ENCODE data around the gene CISTR.
"Not testable (repeated sequence)": the region's sequence is repeated elsewhere in the genome, so short reads cannot be mapped to it uniquely, and the experiment has no call there.

Gene CISTR

DNA sequence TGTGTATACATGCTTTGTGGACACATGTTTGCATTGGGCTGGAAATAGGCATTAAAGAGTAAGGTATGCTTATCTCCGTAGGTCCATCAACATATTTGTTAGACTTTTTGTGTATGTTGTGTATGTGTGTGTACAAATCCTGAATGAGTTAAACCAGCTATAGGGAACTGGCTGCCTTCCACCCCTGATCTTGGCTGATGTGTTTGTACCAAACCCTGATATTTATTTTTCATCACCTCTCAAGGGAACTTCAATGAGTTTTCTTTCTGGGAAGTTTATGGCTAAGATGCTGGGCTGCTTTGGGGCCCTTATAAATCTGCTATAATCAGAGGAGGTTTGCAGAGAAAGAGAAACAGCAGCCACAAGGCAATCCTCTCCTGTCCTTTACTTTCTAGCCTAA is 37.1 kb upstream of the CISTR start:
- no peak overlapping the region for H3K27ac ChIP-seq
- TF ChIP-seq, protein P1, sequence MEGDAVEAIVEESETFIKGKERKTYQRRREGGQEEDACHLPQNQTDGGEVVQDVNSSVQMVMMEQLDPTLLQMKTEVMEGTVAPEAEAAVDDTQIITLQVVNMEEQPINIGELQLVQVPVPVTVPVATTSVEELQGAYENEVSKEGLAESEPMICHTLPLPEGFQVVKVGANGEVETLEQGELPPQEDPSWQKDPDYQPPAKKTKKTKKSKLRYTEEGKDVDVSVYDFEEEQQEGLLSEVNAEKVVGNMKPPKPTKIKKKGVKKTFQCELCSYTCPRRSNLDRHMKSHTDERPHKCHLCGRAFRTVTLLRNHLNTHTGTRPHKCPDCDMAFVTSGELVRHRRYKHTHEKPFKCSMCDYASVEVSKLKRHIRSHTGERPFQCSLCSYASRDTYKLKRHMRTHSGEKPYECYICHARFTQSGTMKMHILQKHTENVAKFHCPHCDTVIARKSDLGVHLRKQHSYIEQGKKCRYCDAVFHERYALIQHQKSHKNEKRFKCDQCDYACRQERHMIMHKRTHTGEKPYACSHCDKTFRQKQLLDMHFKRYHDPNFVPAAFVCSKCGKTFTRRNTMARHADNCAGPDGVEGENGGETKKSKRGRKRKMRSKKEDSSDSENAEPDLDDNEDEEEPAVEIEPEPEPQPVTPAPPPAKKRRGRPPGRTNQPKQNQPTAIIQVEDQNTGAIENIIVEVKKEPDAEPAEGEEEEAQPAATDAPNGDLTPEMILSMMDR (conservative IDR thresholded peaks at IDR 0.05; ENCODE audit: low read depth), result no peak
- ChIA-PET CTCF (no interaction called here), POLR2A (ENCODE audit: low non-redundant PET) (no interaction called here)
- DNase-seq (ENCODE audit: low spot score), result no peak

DNA sequence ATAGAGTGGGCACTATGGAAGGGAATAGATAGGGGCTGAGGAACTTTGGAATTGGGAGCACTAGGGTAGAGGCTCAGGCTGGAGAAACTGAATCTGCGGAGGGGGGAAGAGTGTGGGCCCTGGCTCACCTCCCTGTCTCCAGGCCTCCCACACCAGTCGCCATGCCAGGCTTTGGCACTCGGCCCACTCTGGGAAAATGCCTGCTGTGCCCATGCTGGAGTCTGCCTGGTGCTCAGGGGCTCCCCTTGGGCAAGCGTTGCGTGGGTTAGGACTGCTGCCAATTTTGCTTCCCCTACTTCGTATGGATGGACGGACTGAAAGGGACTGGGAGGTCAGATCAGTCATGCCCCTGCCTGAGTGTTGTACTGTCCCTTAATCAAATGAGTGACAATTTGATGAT is 34.6 kb upstream of the CISTR start:
- DNase-seq (ENCODE audit: low spot score), result no peak
- no peak overlapping the region for H3K27ac ChIP-seq
- ChIA-PET CTCF (no interaction called here), POLR2A (ENCODE audit: low non-redundant PET) (no interaction called here)
- TF ChIP-seq, protein P1 (conservative IDR thresholded peaks at IDR 0.05; ENCODE audit: low read depth), result no peak

DNA sequence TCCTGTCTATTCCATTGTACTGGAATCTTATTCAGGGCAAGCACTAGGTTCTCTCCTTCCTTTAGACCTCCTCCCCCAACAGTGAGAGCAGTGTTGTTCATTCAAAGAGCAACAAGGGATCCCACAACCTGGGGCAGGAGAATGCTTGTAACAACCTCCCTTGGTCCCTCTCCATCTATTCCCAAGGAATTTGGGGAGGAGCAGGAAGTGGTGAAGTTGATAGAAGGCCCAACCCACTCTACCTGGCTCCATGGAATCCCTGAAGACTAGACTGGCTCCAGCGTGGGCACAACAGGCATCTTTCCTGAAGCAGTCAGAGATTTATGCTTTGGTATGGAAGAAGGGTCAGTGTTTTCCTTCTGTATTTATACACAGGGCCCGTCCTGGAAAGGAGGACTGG is 33.4 kb upstream of the CISTR start:
- ChIA-PET POLR2A (ENCODE audit: low non-redundant PET) (no interaction called here), CTCF (interaction anchor here (0.6 to 0.8 kb wide), 2 partner anchors 85 to 165 kb away, joined by 3 read pairs; no protein-coding TSS in a partner anchor)
- H3K27ac ChIP-seq, result no peak overlapping the region
- TF ChIP-seq, protein P1 (conservative IDR thresholded peaks at IDR 0.05; ENCODE audit: low read depth), result no peak
- DNase-seq (ENCODE audit: low spot score), result no peak

DNA sequence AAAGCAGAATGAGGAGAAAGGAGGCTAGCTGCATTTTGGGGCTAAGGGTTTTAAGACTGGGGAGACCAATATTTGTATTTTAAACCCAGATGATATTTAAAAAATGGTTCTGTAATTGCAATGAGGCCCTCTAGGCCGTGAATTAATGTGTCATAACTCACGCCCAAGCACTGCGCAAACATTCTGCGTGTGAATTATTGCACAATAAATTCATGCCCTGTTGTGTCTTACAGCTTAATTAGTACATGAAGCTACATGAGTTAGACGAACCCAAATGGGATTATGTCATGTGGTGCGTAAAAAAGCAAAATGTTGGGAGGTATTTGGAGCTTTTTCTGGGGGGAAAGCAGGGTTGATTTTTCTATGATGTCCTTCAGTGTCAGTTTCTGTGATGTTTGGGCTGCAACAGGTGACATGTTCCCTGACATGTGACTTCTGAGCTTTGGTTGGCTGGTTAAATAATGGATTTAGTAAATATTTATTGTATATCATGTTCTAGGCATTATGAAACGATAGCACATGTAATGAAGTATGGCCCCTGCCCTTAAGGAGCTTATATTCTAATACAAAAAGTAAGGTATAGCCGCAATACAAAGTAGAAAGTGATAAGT is 30.4 kb upstream of the CISTR start:
- DNase-seq (ENCODE audit: low spot score), result no peak
- ChIA-PET CTCF (interaction anchor here (1.3 to 2.2 kb wide), 3 partner anchors 9 to 163 kb away, joined by 3 to 6 read pairs (median 4); no protein-coding TSS in a partner anchor), POLR2A (ENCODE audit: low non-redundant PET) (no interaction called here)
- H3K27ac ChIP-seq, result no peak overlapping the region
- TF ChIP-seq, protein P1 (conservative IDR thresholded peaks at IDR 0.05; ENCODE audit: low read depth), result no peak

DNA sequence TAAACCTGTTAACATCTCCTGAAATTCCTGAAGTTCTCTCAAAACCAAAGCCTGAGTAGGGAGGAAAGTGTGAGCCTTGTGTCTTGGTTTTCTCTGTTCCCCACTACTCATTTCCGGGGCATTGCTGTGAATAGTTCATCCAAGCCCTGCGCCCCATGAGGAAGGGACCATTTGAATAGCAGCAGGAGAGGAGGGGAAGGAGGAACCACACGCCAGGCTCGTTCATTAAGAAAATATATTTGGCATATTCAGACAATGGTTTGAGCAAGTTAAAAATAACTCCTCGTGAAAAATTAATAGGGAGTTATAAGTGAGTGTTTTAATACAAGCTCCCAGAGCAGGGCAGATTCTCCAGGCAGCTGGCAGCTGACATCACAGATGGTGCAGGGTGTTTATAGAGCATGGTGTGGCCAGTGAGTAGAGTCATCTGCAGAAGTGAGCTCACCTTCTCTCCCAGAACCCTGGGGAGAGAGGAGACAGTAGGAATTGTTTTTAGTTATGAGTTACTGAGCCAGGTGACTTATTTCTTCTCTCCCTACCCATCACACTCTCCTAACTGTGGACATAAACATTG is 29.5 kb upstream of the CISTR start:
- CTCF ChIA-PET, result interaction anchor here (1.6 kb wide), 1 partner anchor 10 kb away, joined by 3 read pairs; no protein-coding TSS in a partner anchor
- TF ChIP-seq, protein P1 (conservative IDR thresholded peaks at IDR 0.05; ENCODE audit: low read depth), result no peak
- no peak overlapping the region for H3K27ac ChIP-seq
- DNase-seq (ENCODE audit: low spot score), result no peak
- POLR2A ChIA-PET (ENCODE audit: low non-redundant PET), result no interaction called here

DNA sequence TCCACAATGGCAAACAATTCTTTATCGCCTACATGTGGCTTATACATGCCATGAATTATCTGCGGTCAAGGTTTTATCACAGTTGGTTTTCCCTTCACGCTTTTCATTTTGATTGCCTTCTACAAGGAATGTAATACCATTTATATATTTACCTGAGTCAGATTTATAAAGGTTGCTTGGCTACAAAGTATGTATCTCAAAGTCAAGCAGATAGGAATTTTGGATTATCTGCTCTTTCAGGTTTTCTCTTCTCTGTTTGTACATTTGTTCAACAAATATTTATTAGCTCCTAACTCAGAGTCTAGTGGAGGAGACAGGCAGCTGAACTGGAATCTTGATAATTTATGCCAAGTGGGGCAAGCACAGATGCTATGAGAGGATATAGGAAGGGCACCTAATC is 28.5 kb upstream of the CISTR start:
- TF ChIP-seq, protein P1 (conservative IDR thresholded peaks at IDR 0.05; ENCODE audit: low read depth), result no peak
- no peak overlapping the region for H3K27ac ChIP-seq
- ChIA-PET CTCF (no interaction called here), POLR2A (ENCODE audit: low non-redundant PET) (no interaction called here)
- DNase-seq (ENCODE audit: low spot score), result no peak

DNA sequence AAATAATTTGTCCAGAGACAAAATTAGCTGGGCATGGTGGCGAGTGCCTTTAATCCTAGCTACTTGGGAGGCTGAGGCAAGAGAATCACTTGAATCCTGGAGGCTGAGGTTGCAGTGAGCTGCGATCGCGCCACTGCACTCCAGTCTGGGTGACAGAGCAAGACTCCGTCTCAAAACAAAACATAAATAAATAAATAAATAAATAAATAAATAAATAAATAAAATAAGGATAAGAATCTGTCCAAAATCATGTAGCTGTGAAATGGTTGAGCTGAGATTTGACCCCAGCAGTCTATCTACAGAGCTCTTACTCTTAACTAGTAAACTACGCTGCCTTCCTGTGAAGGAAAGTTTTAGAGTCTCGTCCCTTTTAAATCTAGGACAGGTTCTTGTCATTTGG is 27.9 kb upstream of the CISTR start:
- H3K27ac ChIP-seq; DNase-seq (ENCODE audit: low spot score); POLR2A ChIA-PET (ENCODE audit: low non-redundant PET): not testable (repeated sequence)
- CTCF ChIA-PET, result interaction anchor here (0.6 kb wide), 2 partner anchors 38 to 46 kb away, joined by 3 read pairs; no protein-coding TSS in a partner anchor

Measured in RWPE1 (cell line).